ENCODE data around the gene TMEM51. TPM values are rescaled to one million over a fixed set of nuclear protein-coding genes. Genes with fewer than 3 reads are reported as not detected.

The TMEM51 gene
- polyA plus RNA-seq, 1 experiment, result 28.6 TPM

DNA sequence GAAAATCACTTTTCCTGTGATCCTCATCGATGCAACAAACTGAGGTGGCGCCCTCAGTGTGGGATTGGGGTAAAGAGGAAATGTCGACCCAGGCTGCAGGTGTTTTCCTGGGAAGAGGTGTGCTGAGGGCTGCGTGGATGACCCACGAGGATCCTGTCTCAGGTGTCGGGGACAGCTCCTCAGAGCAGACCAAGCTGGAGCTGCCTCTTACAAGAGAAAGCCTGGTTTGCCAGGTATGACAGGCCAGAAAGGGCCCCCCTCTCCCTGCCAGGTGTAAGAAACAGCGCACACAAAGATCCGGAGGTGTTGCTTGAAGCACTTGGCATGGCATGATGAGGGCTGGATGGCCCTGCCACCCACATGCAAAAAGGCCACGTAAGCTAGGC is 106.1 kb downstream of the TMEM51 start:
- TF ChIP-seq, protein P1, sequence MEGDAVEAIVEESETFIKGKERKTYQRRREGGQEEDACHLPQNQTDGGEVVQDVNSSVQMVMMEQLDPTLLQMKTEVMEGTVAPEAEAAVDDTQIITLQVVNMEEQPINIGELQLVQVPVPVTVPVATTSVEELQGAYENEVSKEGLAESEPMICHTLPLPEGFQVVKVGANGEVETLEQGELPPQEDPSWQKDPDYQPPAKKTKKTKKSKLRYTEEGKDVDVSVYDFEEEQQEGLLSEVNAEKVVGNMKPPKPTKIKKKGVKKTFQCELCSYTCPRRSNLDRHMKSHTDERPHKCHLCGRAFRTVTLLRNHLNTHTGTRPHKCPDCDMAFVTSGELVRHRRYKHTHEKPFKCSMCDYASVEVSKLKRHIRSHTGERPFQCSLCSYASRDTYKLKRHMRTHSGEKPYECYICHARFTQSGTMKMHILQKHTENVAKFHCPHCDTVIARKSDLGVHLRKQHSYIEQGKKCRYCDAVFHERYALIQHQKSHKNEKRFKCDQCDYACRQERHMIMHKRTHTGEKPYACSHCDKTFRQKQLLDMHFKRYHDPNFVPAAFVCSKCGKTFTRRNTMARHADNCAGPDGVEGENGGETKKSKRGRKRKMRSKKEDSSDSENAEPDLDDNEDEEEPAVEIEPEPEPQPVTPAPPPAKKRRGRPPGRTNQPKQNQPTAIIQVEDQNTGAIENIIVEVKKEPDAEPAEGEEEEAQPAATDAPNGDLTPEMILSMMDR (IDR thresholded peaks at IDR 0.05; ENCODE audit: low read depth, low read length), result no peak
- no peak for DNase-seq (ENCODE audit: low read depth, low spot score)
- H3K27me3 ChIP-seq (ENCODE audit: control insufficient read depth, insufficient read depth, low read length), result peaks cover 4% of the 10 kb centered on the region
- no peak overlapping the region for H3K27ac ChIP-seq (ENCODE audit: low read depth, low read length)
- ChIA-PET CTCF (no interaction called here), POLR2A (no interaction called here)
- no peaks in the 10 kb centered on the region; the same call in 1 of the 2 replicates for H3K9me3 ChIP-seq (ENCODE audit: control insufficient read depth, insufficient read depth, low read length)
- H3K4me3 ChIP-seq (ENCODE audit: low read depth, low read length), result no peak overlapping the region

DNA sequence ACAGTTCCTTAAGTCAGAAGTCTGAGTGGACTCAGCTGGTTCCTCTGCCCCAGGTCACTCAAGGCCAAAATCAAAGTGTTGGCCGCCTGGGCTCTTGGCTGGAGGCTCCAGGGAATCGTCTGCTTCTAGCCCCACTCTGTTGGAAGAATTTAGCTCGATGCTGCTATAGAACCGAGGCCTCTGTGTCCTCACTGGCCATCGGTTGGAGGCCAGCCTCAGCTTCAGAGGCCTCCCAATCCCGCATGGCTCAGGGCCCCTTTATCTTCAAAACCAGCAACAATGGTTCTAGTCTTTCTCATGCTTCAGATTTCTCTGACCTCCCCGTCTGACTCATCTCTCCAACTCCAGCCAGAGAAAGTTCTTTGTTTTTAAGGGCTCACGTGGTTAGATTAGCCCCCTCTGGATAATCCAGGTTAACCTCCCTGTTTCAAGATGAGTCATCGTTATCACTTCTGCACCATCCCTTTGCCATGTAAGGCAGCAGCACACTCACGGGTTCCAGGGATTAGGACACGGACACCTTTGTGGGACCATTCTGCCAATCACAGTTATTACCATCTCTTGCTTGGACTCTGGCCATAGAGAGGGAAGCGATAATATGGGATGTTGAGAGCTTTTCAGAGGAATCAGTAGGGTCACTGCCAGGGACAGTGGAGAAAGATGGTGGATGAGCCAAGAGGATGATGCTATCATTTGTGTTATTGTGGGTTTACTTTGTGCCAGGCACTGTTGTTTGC is 107.0 kb downstream of the TMEM51 start:
- no peak for DNase-seq (ENCODE audit: low read depth, low spot score)
- ChIA-PET CTCF (interaction anchor here (1.1 to 1.4 kb wide), 2 partner anchors 13 to 132 kb away, joined by 3 read pairs; no protein-coding TSS in a partner anchor), POLR2A (no interaction called here)
- TF ChIP-seq, protein P1 (IDR thresholded peaks at IDR 0.05; ENCODE audit: low read depth, low read length), result no peak
- H3K27me3 ChIP-seq (ENCODE audit: control insufficient read depth, insufficient read depth, low read length), result peaks cover 10% of the 10 kb centered on the region
- H3K4me3 ChIP-seq (ENCODE audit: low read depth, low read length), result no peak overlapping the region
- H3K9me3 ChIP-seq (ENCODE audit: control insufficient read depth, insufficient read depth, low read length), result no peaks in the 10 kb centered on the region; the same call in 1 of the 2 replicates
- H3K27ac ChIP-seq (ENCODE audit: low read depth, low read length), result peak overlapping the region; percentile 47

DNA sequence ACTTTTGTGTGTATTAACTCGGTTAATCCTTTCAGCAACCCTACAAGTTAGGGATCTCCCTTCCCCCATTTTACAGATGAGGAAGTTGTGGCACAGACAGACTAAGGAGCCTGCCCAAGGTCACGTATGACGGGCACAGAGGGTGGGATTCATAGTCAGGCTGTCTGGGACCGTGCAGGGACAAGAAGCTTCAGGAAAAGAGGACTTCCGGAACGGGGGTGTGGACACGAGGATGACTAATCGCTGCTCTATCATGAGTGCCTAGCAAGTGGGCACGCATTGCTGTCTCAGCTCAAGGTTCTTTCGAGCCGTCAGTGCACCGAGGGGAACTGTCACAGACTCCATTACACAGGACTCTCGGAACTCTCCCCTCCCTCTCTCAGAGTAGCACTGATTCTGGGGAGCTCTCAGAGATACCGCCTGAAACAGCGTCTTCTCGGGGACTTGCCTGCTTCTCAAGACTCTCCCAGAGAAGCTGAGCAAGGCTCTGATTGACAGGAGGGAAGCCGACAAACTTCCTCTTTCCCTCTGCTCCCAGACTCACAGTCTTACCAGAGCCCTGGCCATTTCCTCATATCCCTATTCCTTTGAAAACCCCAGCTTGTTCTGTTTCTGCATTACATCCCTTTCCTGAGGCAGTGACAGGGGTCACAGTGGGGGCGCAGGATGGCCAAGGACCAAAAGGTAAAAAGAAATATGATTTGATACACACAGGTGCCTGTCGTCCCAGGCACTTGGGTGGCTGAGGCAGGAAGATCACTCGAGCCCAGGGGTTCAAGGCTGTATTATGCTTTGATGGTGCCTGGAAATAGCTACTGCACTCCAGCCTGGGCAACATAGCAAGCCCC is 107.8 kb downstream of the TMEM51 start:
- no peak overlapping the region for H3K4me3 ChIP-seq (ENCODE audit: low read depth, low read length)
- no peak overlapping the region for H3K27ac ChIP-seq (ENCODE audit: low read depth, low read length)
- no peaks in the 10 kb centered on the region; the same call in 1 of the 2 replicates for H3K9me3 ChIP-seq (ENCODE audit: control insufficient read depth, insufficient read depth, low read length)
- no peak for DNase-seq (ENCODE audit: low read depth, low spot score)
- TF ChIP-seq, protein P1 (IDR thresholded peaks at IDR 0.05; ENCODE audit: low read depth, low read length), result no peak
- ChIA-PET CTCF (interaction anchor here (0.6 to 1.6 kb wide), 5 partner anchors 10 to 132 kb away, joined by 3 to 10 read pairs (median 3); no protein-coding TSS in a partner anchor), POLR2A (no interaction called here)
- H3K27me3 ChIP-seq (ENCODE audit: control insufficient read depth, insufficient read depth, low read length), result peaks cover 10% of the 10 kb centered on the region

DNA sequence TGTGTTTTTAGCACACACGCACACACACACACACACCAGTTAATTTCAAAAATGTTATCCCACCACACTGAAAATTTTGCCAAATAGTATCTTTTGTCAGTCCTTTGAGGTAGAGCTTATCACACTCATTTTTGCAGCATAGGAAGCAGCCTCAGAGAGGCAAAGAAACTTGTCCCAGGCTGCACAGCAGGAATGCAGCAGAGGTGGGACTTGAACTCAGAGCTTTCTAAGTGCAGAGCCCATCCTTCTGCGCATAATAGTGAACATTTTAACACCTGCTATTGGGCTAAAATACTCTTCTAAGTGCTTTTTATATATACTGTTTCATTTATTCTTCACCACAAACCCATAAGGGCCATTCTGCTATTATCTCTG is 108.4 kb downstream of the TMEM51 start:
- Histone ChIP-seq H3K27ac (ENCODE audit: low read depth, low read length) (no peak overlapping the region), H3K9me3 (ENCODE audit: control insufficient read depth, insufficient read depth, low read length) (no peaks in the 10 kb centered on the region; the same call in 1 of the 2 replicates), H3K27me3 (ENCODE audit: control insufficient read depth, insufficient read depth, low read length) (peaks cover 10% of the 10 kb centered on the region), H3K4me3 (ENCODE audit: low read depth, low read length) (no peak overlapping the region)
- TF ChIP-seq, protein P1 (IDR thresholded peaks at IDR 0.05; ENCODE audit: low read depth, low read length), result no peak
- POLR2A ChIA-PET, result no interaction called here
- CTCF ChIA-PET, result interaction anchor here (0.6 to 1.6 kb wide), 3 partner anchors 9 to 110 kb away, joined by 3 to 10 read pairs (median 3); no protein-coding TSS in a partner anchor
- no peak for DNase-seq (ENCODE audit: low read depth, low spot score)

Data from AG04450 (cell line).